HG03064 (cell line): ENCODE results near the gene FAP.
A peak's percentile ranks its signal among the peaks of the same experiment; 100 is the strongest.

Experiments
- ATAC-seq: cut with Tn5 transposase; IDR thresholded peaks from one replicate; pipeline ENCODE4 v1.9.1; 2021; ENCODE audit warnings: low read depth; ENCODE audit not compliant: unreplicated experiment

The FAP gene

GRCh38 chr2:162197069-162197825 is 46.0 kb downstream of the FAP start:
- ATAC-seq = no peak

GRCh38 chr2:162196638-162197037 is 46.6 kb downstream of the FAP start:
- no peak for ATAC-seq

- ATAC-seq = no peak
These were observed 54.8 kb downstream of the FAP start for GRCh38 chr2:162188451-162188850.

- no peak for ATAC-seq
These were observed 57.6 kb downstream of the FAP start for GRCh38 chr2:162185541-162186232.

- no peak for ATAC-seq
These were observed 58.3 kb downstream of the FAP start for GRCh38 chr2:162184821-162185450.

- no peak for ATAC-seq
These were observed 58.9 kb downstream of the FAP start for GRCh38 chr2:162184359-162184758.

- no peak for ATAC-seq
These were observed 60.9 kb downstream of the FAP start for GRCh38 chr2:162182395-162182794.

GRCh38 chr2:162177301-162177700 is 65.9 kb downstream of the FAP start:
- no peak for ATAC-seq

- ATAC-seq = no peak
These were observed 67.5 kb downstream of the FAP start for GRCh38 chr2:162175714-162176113.

- no peak for ATAC-seq
These were observed 68.5 kb downstream of the FAP start for GRCh38 chr2:162174746-162175145.

GRCh38 chr2:162172802-162173370 is 70.4 kb downstream of the FAP start:
- ATAC-seq = no peak

GRCh38 chr2:162166745-162167144 is 76.5 kb downstream of the FAP start:
- no peak for ATAC-seq

- ATAC-seq = no peak
These were observed 77.1 kb downstream of the FAP start for GRCh38 chr2:162166174-162166573.

- no peak for ATAC-seq
These were observed 78.4 kb downstream of the FAP start for GRCh38 chr2:162164802-162165201.

GRCh38 chr2:162159446-162159845 is 83.8 kb downstream of the FAP start:
- no peak for ATAC-seq

GRCh38 chr2:162156149-162156548 is 87.1 kb downstream of the FAP start:
- ATAC-seq = no peak

- ATAC-seq = no peak
These were observed 88.2 kb downstream of the FAP start for GRCh38 chr2:162155093-162155492.

- peak; percentile 93 for ATAC-seq
These were observed 89.5 kb downstream of the FAP start for GRCh38 chr2:162153608-162154224.

GRCh38 chr2:162152147-162152546 is 91.1 kb downstream of the FAP start, which contains the start of gene GCG:
TSS of gene GCG (minus strand) at chr2:162152247. CDS start at chr2:162149178, 3,069 bp downstream.
- no peak for ATAC-seq

GRCh38 chr2:162149940-162150339 is 93.3 kb downstream of the FAP start:
- ATAC-seq = no peak

- no peak for ATAC-seq
These were observed 93.8 kb downstream of the FAP start for GRCh38 chr2:162149466-162149865.
